D341Med (cell line): Measurements from ENCODE around the gene D2HGDH.
"Not testable (repeated sequence)": the region's sequence is repeated elsewhere in the genome, so short reads cannot be mapped to it uniquely, and the experiment has no call there.

ENCODE experiments used
- DNase-seq: peaks from one replicate; pipeline ENCODE4 v3.0.0; 2012; ENCODE audit warnings: low spot score

D2HGDH gene

DNA sequence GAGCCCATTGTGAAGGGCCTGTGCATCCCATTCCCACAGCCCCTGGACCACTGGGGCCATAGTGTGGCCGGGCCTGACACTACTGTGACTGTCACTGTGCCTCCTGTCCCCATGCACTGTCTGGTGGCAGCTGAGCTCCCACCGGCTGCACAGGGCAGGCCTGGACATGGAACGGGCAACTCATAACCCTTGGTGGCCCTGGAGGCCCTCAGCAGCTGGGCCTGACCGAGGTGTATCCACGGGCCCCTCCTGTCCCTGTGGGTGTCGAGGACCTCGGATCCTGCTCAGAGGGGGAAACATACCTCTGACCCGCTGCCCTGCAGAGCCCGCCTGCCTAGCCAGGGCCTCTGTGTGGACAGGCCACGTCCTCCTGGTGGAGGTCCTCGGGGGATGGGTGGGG lies 34.4 kb downstream of the D2HGDH start:
- peak; percentile 21 for DNase-seq

DNA sequence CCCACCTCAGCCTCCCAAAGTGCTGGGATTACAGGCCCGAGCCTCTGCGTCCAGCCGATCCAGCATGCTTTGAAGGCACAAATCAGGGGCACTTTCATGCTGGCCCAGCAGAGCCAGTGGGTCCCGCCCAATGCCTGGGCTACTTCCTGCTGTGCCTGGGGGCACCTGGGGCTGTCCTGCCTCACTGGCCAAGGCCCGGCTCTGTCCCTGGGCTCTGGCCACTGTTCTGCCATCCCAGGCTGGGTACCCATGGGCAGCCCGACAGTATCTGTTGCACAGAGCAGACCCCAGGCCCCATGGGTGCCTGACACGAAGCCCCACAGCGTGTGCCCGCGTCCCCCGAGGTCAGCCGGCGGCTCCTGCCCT lies 35.4 kb downstream of the D2HGDH start:
- DNase-seq, result peak; percentile 21

DNA sequence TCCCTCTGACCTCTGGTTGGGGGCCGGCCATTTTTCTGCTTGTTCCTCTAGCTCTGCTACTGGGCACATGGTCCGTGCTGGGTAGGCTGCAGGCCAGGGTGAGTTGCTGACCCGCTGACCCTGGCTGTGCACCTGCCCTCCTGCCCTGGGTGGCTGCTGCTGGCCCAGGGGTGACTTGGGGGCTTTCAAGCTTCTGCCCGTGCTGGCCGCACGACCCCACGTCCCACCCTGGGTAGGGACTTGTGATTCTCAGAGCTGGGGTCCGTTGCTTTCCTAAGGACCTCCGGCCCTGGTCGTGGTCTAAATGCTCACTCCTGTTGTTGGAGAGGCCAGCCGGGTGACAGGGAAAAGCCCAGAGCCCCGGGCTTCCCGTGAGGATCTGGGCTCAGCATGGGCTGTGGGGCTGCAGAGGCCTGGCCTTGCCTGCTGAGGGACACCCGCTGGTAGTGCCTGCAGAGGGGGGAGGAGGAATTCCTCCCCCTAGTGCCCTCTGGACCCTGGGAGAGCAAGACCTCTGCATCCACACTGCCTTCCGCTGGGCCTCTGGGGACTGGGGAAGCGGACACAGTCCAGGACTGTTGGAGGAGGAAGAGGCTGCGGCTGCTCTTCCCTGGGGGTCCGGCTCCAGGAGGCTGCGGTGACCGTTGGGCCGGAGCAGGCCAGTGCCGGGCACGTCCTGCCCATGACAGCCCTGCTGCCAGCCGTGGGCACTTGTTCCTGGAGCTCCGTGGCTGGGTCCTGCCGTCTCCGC lies 35.9 kb downstream of the D2HGDH start:
- peak; percentile 30 for DNase-seq

DNA sequence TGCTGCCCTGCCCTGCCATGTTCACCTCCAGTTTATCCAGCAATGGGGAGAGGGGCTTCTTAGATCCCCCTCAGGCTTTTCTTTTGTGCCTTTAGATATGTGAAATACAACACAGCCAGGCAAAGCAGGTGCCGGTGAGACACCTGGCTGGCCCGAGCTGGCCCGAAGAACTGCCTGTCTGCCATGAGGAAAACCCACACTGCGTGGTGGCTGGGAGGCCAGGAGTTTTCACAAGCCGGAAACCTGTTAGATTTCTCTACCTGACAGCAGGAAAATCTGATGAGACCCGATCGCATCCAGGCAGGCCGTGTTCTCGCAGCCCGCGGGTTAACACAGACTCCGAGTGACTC lies 36.5 kb downstream of the D2HGDH start:
- DNase-seq, result no peak

DNA sequence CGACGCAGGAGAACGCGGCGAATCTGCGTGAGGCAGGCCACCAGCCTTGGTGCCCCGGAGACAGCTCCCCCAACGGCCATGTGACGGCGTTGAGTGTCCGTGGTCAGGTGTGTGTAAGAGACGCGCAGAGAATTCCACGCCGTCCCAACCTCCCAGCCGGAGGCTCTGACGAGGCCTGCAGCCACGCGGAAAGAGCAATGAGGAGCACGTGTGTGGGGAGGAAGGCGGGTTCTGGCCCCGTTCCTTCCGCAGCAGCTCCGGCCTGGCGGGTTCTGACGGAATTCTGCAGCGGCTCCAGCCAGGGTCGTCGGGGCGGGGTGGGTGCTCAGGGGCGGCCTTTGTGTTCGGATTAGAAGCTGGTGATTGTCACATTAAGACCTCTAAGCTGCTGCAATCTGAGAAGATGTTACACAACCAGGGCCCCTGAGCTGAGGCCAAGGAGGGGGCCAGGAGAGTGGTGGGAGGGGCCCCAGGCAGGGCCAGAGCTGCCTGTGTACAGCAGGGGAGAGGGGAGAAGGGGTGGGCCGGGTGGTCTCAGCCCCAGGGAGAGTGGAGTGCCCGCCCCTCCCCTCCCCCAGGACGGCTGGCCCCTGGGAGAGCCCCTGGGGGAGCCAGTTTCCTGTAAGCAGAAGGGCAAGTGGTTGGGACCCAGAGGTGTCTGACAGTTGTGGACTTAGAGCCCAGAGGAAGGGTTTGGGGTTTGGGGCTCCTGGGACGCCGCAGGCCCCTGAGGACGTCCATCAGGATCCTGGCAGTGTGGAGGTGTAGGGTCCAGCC lies 37.0 kb downstream of the D2HGDH start:
- DNase-seq, result peak; percentile 74

DNA sequence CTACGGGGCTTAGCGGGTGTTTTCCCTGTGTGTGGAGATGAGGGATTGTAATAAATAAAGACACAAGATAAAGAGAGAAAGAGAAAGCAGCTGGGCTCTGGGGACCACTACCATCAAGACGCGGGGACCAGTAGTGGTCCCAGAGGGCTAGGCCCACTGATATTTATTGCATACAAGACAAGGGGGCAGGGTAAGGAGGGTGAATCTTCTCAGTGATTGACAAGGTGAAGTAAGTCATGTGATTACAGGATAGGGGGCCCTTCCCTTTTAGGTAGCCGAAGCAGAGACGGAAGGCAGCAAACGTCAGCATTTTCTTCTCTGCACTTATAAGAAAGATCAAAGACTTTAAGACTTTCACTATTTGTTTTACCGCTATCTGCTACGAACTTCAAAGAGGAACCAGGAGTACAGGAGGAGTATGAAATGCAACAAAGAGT lies 37.7 kb downstream of the D2HGDH start:
- DNase-seq, result no peak

DNA sequence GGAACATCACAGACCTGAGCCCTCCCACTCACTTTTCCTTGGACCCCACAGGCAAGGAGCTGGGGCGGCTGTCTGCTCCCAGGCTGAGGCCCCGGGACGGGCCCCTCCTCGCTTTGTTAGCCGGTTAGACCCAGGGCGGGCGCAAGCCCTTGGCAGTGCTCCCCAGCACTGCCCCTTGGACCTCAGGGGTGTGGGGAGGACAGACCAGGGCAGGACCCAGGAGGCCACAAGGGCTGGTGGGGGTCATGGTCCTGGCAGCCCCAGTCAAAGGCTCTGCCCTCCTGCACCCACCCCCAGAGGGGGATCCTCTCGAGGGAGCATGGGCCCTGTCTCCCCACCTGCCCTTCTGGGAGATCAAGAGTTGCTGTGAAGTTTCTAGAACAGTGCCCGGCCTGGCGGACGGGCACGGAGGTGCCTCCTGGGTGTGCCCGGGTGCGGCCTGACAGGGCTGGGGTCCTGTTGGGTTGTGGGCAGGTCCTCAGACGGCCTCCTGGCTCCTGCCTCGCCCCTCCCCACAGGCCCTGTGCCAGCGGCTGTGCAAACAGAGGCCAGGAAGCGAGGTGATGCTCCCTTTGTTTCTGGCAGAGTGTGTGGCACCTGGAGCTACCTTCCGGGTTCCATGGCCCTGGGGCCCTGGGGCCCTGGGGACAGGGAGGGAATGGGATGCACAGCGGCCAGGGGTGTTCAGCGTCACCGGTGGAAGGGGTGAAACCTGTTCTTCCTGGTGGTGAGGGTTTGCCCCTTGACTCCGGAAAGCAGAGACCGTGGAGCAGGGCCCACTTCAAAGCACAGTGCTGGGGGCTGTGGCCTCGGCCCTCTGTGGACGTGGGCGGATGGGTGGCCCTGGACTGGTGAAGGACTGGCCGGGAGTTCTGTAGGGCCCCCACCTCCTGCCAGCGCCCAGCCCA lies 39.3 kb downstream of the D2HGDH start:
- peak; percentile 26 for DNase-seq

DNA sequence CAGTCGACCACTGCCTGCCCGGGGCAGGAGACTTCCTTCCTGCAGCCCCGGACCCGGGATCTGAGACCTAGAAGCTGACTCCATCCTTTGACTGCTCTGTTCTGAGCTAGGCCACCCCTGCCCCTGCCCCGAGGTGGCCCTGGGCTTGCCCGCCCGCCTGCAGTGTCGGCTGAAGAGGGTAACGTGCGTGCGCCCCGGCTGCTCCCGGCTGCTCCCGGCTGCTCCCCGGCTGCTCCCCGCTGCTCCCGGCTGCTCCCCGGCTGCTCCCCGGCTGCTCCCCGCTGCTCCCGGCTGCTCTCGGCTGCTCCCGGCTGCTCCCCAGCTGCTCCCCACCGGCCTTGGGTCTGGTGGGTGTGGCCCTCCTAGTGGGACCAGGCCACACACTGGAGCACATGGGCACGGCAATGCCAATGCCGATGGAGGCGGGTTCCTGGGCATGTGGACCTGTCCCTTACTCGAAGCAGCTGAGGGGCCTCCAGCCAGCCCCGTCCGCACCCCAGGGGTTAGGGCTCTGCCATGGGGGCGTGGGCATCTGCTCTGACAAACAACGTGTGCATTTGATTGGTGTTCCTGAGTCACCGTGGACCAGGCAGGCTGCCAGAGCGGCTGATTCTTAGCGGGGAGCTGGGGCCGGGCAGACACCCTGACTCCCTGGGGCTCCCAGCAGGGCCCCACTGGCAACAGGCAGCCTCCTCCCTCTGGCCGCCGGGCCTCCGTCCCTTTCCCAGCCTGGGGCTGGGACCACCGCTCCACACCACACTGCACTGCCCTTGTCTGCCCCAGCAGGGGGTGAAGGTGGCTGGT lies 40.2 kb downstream of the D2HGDH start:
- DNase-seq, result peak; percentile 37

DNA sequence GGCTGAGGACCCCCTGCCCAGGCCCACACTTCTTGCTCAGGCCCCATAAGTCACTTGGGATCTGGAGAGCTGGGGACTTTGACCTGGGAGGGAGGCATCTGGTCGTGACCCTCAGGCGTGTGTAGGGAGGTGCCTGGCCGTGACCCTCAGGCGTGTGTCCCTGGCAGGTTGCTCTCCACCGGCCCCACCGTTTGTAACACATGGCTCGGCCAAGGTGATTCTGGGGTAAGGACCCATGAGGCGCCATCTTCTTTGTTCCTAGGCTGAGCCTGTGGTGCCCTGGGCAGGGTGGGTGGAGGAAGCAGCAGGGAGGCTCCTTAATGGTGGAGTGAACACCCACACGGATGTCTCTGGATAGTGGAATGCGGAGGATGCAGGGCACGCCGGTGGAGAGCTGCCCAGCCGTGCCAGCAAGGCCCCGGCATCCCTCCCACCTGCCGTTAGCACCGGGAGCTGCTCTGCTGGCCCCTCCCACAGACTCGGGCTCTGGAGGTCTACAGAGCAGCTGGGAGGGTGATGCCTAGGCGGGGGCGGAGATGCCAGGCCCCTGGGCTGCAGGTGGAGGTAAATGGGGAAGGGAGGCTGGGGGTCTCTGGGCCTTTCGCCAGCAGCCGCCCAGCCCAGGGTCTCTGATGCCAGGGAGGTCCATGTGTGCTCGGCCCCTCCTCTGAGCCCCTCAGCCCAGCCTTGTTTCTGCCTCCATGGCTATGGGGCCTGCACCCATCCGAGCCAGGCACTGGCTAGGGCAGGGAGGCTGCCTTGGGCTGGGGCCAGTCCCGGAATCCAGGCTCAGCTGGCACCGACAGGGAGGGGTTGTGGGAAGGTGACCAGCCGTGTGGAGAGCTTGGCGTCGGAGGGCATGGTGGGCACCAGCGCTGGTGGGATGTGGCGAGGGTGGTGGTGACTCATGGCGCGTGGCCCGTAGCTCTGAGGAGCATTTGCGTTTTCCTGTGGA lies 41.1 kb downstream of the D2HGDH start:
- DNase-seq, result peak; percentile 22

DNA sequence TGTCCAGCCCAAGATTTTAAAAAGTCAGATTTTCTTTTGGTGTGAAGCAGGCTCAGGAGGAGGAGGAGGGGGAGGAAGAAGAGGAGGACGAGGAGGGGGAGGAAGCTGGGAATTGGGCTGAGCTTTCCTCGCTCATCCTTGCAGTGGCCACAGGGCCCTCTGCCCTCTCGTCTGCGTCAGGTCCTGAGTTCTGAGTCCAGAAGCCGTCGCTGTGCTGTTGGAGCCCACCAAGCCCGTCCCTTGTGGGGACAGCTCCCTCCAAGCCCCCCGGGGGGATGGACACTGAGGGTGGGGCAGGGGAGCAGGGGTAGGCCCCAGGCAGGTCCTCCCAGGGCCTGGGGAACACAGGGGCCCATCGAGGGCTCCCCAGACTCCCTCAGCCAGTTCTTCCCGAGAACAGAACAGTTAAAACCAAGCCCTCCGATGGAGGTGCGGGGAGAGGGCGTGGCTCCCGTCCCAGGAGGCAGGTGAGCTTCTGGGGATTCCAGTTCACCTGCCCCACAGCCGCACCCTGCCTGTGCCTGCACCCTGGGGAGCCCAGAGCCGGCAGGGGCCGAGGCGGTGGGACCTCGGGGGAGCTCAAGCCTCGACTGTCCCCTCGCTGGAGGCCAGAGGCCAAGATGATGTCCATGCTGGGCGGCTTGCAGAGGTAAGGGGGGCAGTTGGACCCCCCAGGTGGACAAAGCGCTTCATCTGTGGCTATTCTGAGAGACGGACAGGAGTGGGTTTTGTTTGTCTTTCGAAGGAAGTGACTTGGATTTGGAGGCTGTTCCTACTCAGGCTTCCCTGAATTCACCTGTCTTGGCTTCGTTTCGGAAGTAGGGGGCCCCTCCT lies 42.1 kb downstream of the D2HGDH start, which contains the start of gene GAL3ST2:
TSS of gene GAL3ST2 (plus strand) at position 487 of the 834 bp plus-strand sequence. CDS start at position 621, 134 bp downstream.
- peak; percentile 17 for DNase-seq

DNA sequence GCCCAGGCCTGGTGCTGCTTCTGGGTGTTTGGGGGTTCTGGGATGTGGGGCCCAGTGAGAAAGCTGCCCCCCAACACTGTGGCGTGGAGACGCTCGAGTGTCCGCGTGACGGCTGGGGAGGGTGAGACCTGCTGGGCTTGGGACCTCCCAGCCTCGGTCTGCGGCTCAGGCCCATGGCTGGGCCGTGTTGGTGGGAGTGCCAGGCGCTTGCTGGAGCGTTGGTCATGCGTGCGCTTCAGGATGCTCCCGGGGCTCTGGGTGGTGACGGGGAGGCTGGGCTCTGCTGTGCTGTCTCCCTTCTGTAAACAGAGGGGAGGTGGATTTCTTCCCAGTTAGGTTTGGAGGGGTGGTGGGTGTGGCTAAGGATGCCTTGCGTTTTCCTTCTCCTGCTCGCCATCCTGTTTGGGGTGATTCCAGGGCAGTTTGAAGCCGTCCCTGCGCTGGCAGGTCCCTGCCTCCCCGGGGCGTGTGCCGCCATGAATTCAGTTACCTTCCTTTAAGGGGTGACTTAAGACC lies 42.8 kb downstream of the D2HGDH start:
- DNase-seq, result peak; percentile 28

DNA sequence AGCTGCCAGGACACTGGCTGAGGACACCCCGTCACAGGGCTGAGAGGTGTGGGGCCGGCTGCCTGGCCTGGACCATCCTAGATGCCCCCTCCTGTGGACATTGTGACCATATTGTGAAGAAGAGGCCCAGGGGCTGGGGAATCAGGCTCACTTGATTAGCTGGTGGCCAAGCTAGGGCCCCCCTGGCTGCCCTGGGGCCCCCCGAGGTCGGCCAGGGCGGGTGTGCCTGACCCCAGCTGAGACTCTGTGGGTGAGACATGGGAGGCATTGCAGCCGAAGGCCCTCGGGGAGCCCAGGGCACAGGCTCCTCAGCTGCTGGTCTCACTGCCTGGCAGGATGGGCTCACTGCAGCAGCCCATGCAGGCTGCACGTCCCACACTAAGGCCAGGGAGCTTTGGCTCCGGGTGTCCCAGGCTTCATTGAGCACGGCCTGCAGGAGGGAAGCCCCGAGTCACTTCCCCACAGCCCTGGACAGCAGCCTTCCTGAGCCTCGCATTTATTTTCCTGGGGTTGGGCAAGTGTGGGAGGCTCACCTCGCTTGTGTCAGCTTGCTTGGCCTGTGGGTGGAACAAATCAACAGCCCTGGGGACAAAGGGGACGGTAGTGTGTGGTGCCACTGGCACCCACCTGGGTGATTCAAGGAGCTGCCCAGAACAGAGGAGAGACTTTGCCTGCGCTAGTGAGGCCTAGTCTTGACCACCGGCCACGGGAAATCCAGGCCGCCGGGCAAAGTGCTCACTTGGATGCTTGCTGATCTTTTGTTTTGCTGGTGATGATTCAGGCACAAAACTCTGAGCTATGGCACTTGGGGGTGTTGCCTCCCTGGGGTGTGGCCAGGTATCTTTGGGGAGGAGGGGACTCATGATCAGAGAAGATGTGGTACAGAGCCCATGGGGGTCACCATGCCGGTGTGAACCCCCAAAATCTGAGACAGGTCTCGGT lies 43.5 kb downstream of the D2HGDH start:
- peak; percentile 20 for DNase-seq

DNA sequence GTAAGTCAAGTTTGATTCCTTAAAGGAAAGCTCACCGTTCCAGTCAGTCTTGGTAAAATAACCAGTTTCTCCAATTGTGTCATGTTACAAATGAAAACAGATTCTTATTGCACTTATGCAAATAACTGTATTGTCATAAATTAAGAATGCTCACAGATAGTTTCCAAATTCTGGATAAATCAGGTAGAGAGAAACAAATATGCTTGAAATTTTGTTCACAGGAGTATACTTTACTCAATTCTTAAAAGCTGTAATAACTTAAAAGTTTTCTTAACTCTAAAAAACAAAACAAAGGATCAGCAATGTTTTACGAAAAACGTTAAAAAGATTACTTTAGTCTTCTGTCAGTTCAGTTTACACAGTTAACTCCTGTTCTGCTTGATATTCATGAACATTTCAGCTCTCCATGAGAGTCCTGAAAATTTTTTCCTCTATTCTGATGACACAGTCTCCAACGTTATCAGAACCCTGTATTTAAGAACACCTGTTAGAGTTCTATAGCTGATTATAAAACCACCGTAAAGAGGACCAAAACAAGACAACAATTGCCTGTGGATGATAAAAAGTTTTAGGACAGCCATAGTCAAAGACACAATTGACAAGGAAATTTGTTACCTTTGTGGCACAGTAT lies 46.6 kb downstream of the D2HGDH start:
- no peak for DNase-seq

DNA sequence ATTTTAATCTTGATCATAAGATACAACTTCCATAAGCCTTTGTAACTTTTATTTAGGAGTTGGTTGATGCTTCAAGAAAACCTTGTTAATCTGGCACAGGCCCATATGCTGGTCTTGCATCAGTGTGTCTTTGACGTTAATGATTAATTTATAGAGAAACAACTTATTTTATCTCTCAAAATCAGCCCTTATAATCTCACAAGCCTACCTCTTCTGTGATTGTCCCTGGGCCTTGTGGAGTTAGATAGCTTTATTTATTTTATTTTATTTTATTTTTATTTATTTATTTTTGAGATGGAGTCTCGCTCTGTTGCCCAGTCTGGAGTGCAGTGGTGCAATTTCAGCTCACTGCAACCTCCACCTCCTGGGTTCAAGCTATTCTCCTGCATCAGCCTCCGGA lies 47.6 kb downstream of the D2HGDH start:
- not testable (repeated sequence) for DNase-seq

DNA sequence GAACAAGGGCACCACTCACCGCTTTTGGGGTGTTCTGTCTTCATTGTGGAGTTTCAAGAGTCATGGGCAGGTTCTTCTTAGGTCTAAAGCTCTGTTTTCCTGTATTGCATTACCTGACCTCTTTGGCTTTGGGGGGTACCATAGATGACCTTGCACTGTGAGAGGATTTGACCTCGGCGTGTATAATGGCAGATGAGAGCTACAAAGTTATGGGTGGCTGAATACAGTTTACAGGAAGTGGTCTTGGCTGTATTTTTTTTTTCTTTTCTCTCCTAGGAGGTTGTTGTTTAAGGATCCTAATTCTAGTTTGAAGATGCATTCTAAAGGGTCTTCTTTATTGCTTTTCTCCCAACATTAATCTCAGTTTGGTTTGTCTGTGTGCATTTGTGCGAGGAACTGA lies 53.7 kb downstream of the D2HGDH start:
- DNase-seq, result no peak

DNA sequence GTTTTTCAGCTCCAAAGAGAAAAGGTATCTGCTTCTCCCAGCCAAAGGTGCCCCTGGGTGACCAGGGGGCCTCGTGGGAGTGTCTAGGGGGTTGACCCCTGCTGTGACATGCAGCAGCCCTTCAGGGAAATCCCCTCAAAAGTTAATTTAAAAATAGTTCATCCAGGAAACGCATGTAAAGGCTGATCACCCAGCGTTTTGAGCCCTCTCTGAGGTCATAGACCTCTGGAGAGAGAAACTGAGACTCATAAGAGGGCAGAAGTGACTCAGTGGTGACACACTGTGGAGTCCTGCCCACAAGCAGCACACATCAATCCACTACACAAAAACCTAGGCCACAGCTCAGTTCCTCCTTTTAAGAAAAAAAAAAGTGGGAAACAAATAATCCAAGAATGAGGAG lies 54.1 kb downstream of the D2HGDH start:
- no peak for DNase-seq

DNA sequence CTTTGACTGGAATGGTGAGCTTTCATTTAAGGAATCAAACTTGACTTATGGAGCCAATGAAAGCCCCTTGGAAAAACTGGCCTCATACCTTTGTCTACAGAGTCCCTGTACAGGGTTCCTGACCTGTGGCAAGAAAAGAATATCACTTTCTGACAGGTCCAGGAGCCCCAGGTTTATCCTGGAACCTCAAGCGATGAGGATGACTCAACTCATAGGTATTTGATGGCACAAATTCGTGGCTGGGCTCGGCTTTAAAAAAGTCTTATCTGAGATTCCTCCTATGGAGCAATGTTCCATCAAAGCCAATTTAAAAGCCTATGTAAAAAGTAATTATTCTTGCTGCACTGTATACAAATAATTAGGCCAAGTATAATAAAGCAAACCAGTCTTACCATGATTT lies 57.0 kb downstream of the D2HGDH start:
- not testable (repeated sequence) for DNase-seq

DNA sequence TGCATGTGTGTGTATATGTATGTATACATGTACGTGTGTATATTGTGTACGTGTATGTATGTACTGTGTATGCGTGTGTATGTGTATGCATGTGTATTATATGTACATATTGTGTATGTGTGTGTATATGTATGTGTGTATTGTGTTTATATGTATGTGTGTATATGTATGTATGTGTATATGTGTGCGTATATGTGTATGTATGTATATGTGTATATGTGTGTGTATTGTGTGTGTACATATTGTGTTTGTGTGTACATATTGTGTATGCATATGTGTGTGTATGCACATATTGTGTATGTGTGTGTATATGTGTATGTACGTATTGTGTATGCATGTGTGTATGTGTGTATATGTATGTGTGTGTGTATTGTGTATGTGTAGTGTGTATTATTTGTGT lies 59.0 kb downstream of the D2HGDH start:
- DNase-seq, result no peak
